Measurements from ENCODE around the gene SLC16A4.

- TF ChIP-seq POLR2A (IDR thresholded peaks at IDR 0.05; ENCODE audit: low read depth, low read length) (no peak), POLR2AphosphoS5 (IDR thresholded peaks at IDR 0.05; ENCODE audit: low read depth, low read length) (no peak)
Measured at GRCh38 chr1:110409316-110409715, 18.5 kb upstream of the SLC16A4 start.

All from GM12892 (cell line).